ENCODE measurements around the gene ARHGEF9. TPM values are rescaled to one million over a fixed set of nuclear protein-coding genes. Genes with fewer than 3 reads are reported as not detected.

Gene ARHGEF9
- total and polyA plus RNA-seq, 10 donors = 8.3 to 29.8 (median 16.6) TPM

DNA sequence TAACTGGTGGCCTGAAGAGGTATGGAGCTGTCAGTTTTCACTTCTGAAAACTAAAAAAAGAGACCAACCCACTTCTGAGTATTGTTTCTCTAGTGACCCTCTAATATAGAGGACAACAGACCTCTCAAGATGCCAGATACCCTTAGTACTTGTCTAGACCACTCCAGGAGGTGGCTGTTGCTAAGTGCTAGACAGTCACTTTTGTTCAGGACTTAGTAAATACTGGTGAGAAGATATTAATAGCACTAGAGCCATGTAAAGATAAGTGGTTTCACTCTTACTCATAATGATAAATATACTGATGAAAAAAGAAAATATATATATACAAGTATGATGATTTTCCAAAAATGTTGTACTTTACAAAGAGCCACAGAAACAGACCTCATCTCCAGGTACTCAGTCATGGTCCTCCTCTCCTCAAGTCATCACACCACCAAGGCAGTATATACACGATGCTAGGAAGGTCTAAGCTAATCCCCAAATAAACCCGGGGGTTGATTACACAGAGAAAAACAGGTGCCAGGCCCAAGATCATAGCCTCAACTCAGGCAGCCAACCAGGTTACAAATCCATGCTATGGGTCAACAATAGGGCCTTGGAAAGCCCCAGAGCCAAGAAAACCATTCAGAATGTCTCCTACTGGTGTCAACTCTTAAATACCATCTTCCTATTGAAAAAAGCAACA is 66.9 kb downstream of the ARHGEF9 start:
- no peaks in the 10 kb centered on the region for H3K4me1 ChIP-seq
- intact Hi-C loops (cut with DNase I; ENCODE audit: low total_unique reads) = no loop called here
- H3K9me3 ChIP-seq = no peaks in the 10 kb centered on the region
- no peaks in the 10 kb centered on the region for H3K27me3 ChIP-seq (replicated peaks in 1 of 7)
- TF ChIP-seq POLR2A (IDR thresholded peaks at IDR 0.05) (no peak), POLR2AphosphoS5 (IDR thresholded peaks at IDR 0.05) (no peak)
- TF ChIP-seq, protein P1, sequence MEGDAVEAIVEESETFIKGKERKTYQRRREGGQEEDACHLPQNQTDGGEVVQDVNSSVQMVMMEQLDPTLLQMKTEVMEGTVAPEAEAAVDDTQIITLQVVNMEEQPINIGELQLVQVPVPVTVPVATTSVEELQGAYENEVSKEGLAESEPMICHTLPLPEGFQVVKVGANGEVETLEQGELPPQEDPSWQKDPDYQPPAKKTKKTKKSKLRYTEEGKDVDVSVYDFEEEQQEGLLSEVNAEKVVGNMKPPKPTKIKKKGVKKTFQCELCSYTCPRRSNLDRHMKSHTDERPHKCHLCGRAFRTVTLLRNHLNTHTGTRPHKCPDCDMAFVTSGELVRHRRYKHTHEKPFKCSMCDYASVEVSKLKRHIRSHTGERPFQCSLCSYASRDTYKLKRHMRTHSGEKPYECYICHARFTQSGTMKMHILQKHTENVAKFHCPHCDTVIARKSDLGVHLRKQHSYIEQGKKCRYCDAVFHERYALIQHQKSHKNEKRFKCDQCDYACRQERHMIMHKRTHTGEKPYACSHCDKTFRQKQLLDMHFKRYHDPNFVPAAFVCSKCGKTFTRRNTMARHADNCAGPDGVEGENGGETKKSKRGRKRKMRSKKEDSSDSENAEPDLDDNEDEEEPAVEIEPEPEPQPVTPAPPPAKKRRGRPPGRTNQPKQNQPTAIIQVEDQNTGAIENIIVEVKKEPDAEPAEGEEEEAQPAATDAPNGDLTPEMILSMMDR (IDR thresholded peaks at IDR 0.05 in 8 of 11, conservative IDR thresholded peaks at IDR 0.05 in 3 of 11) = no peak
- WGBS, 5 donors = 48 to 100% (median 85%) methylated on average over 2 of the region's 2 CpGs
- no peak overlapping the region for H3K27ac ChIP-seq
- no peak overlapping the region for H3K4me3 ChIP-seq
- H3K36me3 ChIP-seq = peaks cover 0 to 64% (median 0%) of the 10 kb centered on the region in 6 donors
- DNase-seq = no peak

DNA sequence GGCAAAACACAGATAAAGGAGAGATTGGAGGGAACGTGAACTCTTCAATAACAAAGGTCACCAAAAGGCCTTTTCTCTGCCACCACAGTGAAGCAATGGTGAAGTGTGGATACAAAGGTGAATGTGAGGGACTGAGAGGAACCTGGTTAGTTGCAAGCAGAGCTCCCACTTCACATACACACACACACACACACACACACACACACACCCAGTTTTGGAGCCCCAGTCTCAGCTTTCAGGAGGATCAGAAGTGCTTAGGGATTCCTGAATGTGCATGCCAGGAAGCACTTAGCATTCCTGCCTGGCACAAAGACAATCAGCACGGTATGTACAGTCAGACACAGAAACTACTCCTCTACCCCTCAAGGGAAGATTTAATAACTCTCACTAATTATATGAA is 71.5 kb downstream of the ARHGEF9 start:
- TF ChIP-seq POLR2AphosphoS5 (IDR thresholded peaks at IDR 0.05) = no peak
- TF ChIP-seq, protein P1 (IDR thresholded peaks at IDR 0.05 in 8 of 11, conservative IDR thresholded peaks at IDR 0.05 in 3 of 11) = no peak
- TF ChIP-seq POLR2A (IDR thresholded peaks at IDR 0.05) = no peak
- 41 to 73% (median 69%) methylated on average over 2 of the region's 2 CpGs for WGBS, 5 donors

DNA sequence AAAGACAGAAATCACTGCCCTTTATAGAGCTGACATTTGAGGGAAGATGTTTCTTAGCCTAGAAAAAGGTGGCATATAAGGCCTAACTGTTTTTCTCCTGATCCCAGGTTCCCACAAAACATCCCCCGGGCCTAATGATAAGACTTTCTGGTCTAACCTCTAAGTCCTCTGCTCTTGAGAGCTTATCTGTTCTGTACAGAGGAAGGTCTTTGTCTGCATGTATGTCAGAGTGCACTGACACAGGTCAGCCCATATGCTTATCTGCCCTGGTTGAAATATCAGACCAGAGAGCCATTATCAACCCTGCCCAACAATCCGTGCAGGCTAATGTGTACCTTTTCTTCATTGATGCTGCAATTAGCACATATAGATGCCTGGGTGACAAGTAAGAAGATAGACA is 76.2 kb downstream of the ARHGEF9 start:
- Histone ChIP-seq H3K4me3 (no peak overlapping the region), H3K9me3 (no peaks in the 10 kb centered on the region), H3K27ac (no peak overlapping the region), H3K36me3 (peaks cover 0 to 28% (median 1%) of the 10 kb centered on the region in 6 donors), H3K27me3 (replicated peaks in 1 of 7) (no peaks in the 10 kb centered on the region), H3K4me1 (no peaks in the 10 kb centered on the region)
- intact Hi-C loops (cut with DNase I; ENCODE audit: low total_unique reads) = no loop called here
- DNase-seq = no peak
- no peak for TF ChIP-seq POLR2A (IDR thresholded peaks at IDR 0.05)
- no peak for TF ChIP-seq POLR2AphosphoS5 (IDR thresholded peaks at IDR 0.05)
- TF ChIP-seq, protein P1 (IDR thresholded peaks at IDR 0.05 in 8 of 11, conservative IDR thresholded peaks at IDR 0.05 in 3 of 11) = no peak
- WGBS, 5 donors = 68 to 100% (median 91%) methylated on average over 2 of the region's 2 CpGs

More for the DNA sequence above, 71.5 kb downstream of the ARHGEF9 start:
- H3K27me3 ChIP-seq (replicated peaks in 1 of 7) = no peaks in the 10 kb centered on the region
- H3K4me1 ChIP-seq = no peaks in the 10 kb centered on the region
- DNase-seq = no peak
- H3K36me3 ChIP-seq = peaks cover 0 to 27% (median 0%) of the 10 kb centered on the region in 6 donors
- H3K4me3 ChIP-seq = no peak overlapping the region
- no peak overlapping the region for H3K27ac ChIP-seq
- no peaks in the 10 kb centered on the region for H3K9me3 ChIP-seq
- intact Hi-C loops (cut with DNase I; ENCODE audit: low total_unique reads) = no loop called here

DNA sequence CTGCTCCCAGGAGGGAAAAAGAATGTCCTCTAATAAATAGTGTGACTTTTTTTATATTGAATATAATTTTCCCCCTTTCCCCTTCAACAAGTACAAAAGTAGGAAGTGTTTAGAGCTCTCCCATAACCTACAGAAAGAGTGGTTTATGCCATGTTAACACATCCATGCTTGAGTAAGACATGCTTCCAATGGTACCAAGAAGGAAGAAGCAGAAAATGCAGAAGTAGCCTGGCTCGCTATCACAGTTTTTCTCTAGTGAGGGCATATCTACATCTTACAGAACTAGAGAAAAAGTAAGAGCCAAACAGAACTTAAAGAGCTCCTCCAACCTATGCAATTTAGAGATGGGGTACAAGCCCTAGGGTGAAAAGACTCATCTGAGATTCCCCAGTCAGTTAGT is 82.5 kb downstream of the ARHGEF9 start:
- intact Hi-C loops (cut with DNase I; ENCODE audit: low total_unique reads) = no loop called here
- no peak for TF ChIP-seq POLR2AphosphoS5 (IDR thresholded peaks at IDR 0.05)
- TF ChIP-seq, protein P1 (IDR thresholded peaks at IDR 0.05 in 8 of 11, conservative IDR thresholded peaks at IDR 0.05 in 3 of 11) = no peak
- TF ChIP-seq POLR2A (IDR thresholded peaks at IDR 0.05) = no peak

More for the DNA sequence above, 82.5 kb downstream of the ARHGEF9 start:
- peaks cover 0 to 70% (median 5%) of the 10 kb centered on the region in 6 donors for H3K36me3 ChIP-seq
- no peaks in the 10 kb centered on the region for H3K9me3 ChIP-seq
- 50 to 76% (median 71%) methylated on average over 1 of the region's 1 CpG for WGBS, 5 donors
- no peak for DNase-seq
- no peak overlapping the region for H3K27ac ChIP-seq
- no peak overlapping the region for H3K4me3 ChIP-seq
- no peaks in the 10 kb centered on the region for H3K4me1 ChIP-seq
- no peaks in the 10 kb centered on the region for H3K27me3 ChIP-seq (replicated peaks in 1 of 7)
